GM12878 (cell line): ENCODE results near the gene SHISA3. TPM values are rescaled to one million over a fixed set of nuclear protein-coding genes. Genes with fewer than 3 reads are reported as not detected.

Experiments
- ATAC-seq: fragments of 200-7000 bp; cut with Tn5 transposase; 3 replicates; pipeline ENCODE4 v1.9.1; 2020; ENCODE audit warnings: mild to moderate bottlenecking, moderate library complexity
- BruUV-seq: library from RNA; stranded (reverse); fragments of 400-500 nt; replicated peaks from 2 replicates; lab custom pipeline; 2021; lab: Mats Ljungman, UMichigan
- CTCF ChIA-PET: fragments of 300-600 bp; sonication (Branson Sonifier 250); formaldehyde crosslinking; extraction: SDS; loops from one replicate; lab custom pipeline; 2021; ENCODE audit warnings: inconsistent platforms; lab: Yijun Ruan, JAX
- POLR2A ChIA-PET: fragments of 350-600 bp; formaldehyde crosslinking; extraction: SDS; loops from one replicate; lab custom pipeline; 2021; ENCODE audit warnings: inconsistent platforms; lab: Charles Lee
- RAD21 ChIA-PET: fragments of 300-600 bp; sonication (Branson Sonifier 250); formaldehyde crosslinking; loops from one replicate; lab custom pipeline; 2023; ENCODE audit warnings: antibody characterized with exemption; ENCODE audit not compliant: unreplicated experiment; lab: Charles Lee
- SMC1A ChIA-PET: fragments of 300-600 bp; sonication (Branson Sonifier 250); formaldehyde crosslinking; loops from one replicate; lab custom pipeline; 2023; ENCODE audit not compliant: unreplicated experiment, uncharacterized antibody; lab: Charles Lee
- DNase-seq: peaks from one replicate; pipeline ENCODE4 v3.0.0-alpha.2; 2011; ENCODE audit warnings: low read depth, low spot score
- FAIRE-seq: peaks from 3 replicates; lab custom pipeline; 2011; peaks lifted over from hg19 to GRCh38; lab: Jason Lieb, UNC
- H2AFZ ChIP-seq: 2 replicates; pipeline ENCODE4 v1.6.0; 2011; ENCODE audit warnings: low read depth, low read length, control low read depth; ENCODE audit not compliant: control insufficient read depth
- H3K27ac ChIP-seq: 2 replicates; pipeline ENCODE4 v1.5.1; 2011; ENCODE audit warnings: control low read depth; ENCODE audit not compliant: control insufficient read depth, insufficient read depth
- H3K27me3 ChIP-seq, 2 experiments: replicated peaks in 1 of 2; 2 replicates each; pipeline versions ENCODE4 v1.6.0 to v1.6.1; 2011; ENCODE audit warnings: low read length in 1 of 2; ENCODE audit not compliant: control insufficient read depth in 2 of 2, insufficient read depth in 2 of 2
- H3K36me3 ChIP-seq, 2 experiments: 2 replicates each; pipeline ENCODE4 v1.5.1; 2011; ENCODE audit warnings: low read length in 1 of 2; ENCODE audit not compliant: control insufficient read depth in 2 of 2, insufficient read depth in 2 of 2
- H3K4me1 ChIP-seq: 2 replicates; pipeline ENCODE4 v1.6.1; 2011; ENCODE audit warnings: mild to moderate bottlenecking, low read length, moderate library complexity, mixed read lengths; ENCODE audit not compliant: control insufficient read depth, insufficient read depth
- H3K4me2 ChIP-seq: 2 replicates; pipeline ENCODE4 v1.6.0; 2011; ENCODE audit warnings: control low read depth; ENCODE audit not compliant: control insufficient read depth, insufficient read depth
- H3K4me3 ChIP-seq: fragments of 200-600 bp; sonication (generic); 2 replicates; pipeline ENCODE4 v1.5.1; 2016
- H3K79me2 ChIP-seq: 2 replicates; pipeline ENCODE4 v1.6.0; 2011; ENCODE audit warnings: low read length; ENCODE audit not compliant: control insufficient read depth, insufficient read depth
- H3K9ac ChIP-seq: 2 replicates; pipeline ENCODE4 v1.8.0; 2011; ENCODE audit warnings: low read length, control low read depth, mixed read lengths; ENCODE audit not compliant: control insufficient read depth, insufficient read depth
- H3K9me3 ChIP-seq: replicated peaks from 3 replicates; pipeline ENCODE4 v1.5.1; 2011; ENCODE audit warnings: mild to moderate bottlenecking, low read length; ENCODE audit not compliant: control insufficient read depth, insufficient read depth
- H4K20me1 ChIP-seq: 2 replicates; pipeline ENCODE4 v1.6.0; 2011; ENCODE audit not compliant: control insufficient read depth, insufficient read depth
- NFIC ChIP-seq: IDR thresholded peaks from 2 replicates; pipeline ENCODE4 v1.6.1; 2012; ENCODE audit warnings: low read depth, mild to moderate bottlenecking, inconsistent platforms, low read length, moderate library complexity
- SREBF1 ChIP-seq: IDR thresholded peaks from 2 replicates; pipeline ENCODE4 v1.6.1; 2012; ENCODE audit warnings: mild to moderate bottlenecking, low read length
- ZBTB40 ChIP-seq: fragments of 450-650 bp; IDR thresholded peaks from 2 replicates; pipeline ENCODE4 v1.6.1; 2016; ENCODE audit warnings: mild to moderate bottlenecking, moderate library complexity, borderline replicate concordance
- WGBS: methylation state at CpG from one replicate; pipeline ENCODE4 v1.1.6; 2016; ENCODE audit warnings: low lambda C conversion rate; ENCODE audit not compliant: insufficient replicate concordance, insufficient coverage; ENCODE audit errors: missing lambda C conversion rate; 5-methylcytosine and 5-hydroxymethylcytosine counted together
- in situ Hi-C: fragments of 300-500 bp; cut with MboI; formaldehyde crosslinking; loops from 9 replicates; pipeline ENCODE4 v1.14.3; 2018; ENCODE audit warnings: mixed read lengths
- intact Hi-C: fragments of 100-400 bp; cut with micrococcal nuclease; formaldehyde crosslinking; loops from one replicate; pipeline ENCODE4 v1.14.2; 2022; ENCODE audit not compliant: unreplicated experiment
- polyA plus RNA-seq, 11 experiments: library from polyadenylated mRNA; depleted of rRNA in 4 of 11; unstranded in 6 of 11; stranded (reverse) in 5 of 11; fragments of >200 nt; fragmentation: Nextera tagmentation in 4 of 11; fragmentation: Illumina TruSeq in 1 of 11; extraction: Ambion mirVana in 4 of 11; extraction: Trizol in 1 of 11; gene quantifications; 1 replicate in 1 of 11; 2 replicates in 10 of 11; pipeline versions ENCODE4 v1.2.1 to v1.2.3, GENCODE V29; 2011 to 2016; ENCODE audit warnings: inconsistent platforms in 2 of 11, missing spikeins in 2 of 11, low read depth in 1 of 11
- total RNA-seq, 4 experiments: library from RNA; depleted of rRNA in 3 of 4; stranded (reverse); fragments of >200 nt in 3 of 4; fragmentation: Illumina TruSeq in 1 of 4; extraction: Trizol in 1 of 4; gene quantifications; 2 replicates each; pipeline versions ENCODE4 v1.2.1 to v1.2.3, GENCODE V29; 2013 to 2021

Gene SHISA3
- total and polyA plus RNA-seq, 10 of the 15 experiments (the other 5 are each of a cell fraction or from before 2014, with no cell fraction given), result 0.03 to 7.2 (median 4.4) TPM

GRCh38 chr4:42360256-42360669 is 37.0 kb upstream of the SHISA3 start:
- no peak overlapping the region for H3K9ac ChIP-seq
- H3K27ac ChIP-seq, result no peak overlapping the region
- no peak overlapping the region for H3K4me3 ChIP-seq
- BruUV-seq, result no TSS peak
- no peaks in the 10 kb centered on the region for H3K79me2 ChIP-seq
- intact Hi-C loops (no loop called here), in situ Hi-C loops (no loop called here)
- no peak for ATAC-seq
- H3K4me1 ChIP-seq, result peaks cover 4% of the 10 kb centered on the region
- H3K27me3 ChIP-seq, result no peaks in the 10 kb centered on the region
- CTCF ChIA-PET, result interaction anchor here (0.7 to 1.3 kb wide), 4 partner anchors 11 to 76 kb away, joined by 3 to 4 read pairs (median 4); no protein-coding TSS in a partner anchor
- H3K9me3 ChIP-seq, result no peaks in the 10 kb centered on the region
- DNase-seq, result no peak
- SMC1A ChIA-PET, result interaction anchor here (0.6 to 2.5 kb wide), 4 partner anchors 11 to 36 kb away, joined by 3 to 8 read pairs (median 4); no protein-coding TSS in a partner anchor
- RAD21 ChIA-PET, result interaction anchor here (1.3 to 2.0 kb wide), 2 partner anchors 9 to 11 kb away, joined by 3 to 7 read pairs; no protein-coding TSS in a partner anchor
- no peak overlapping the region for H3K4me2 ChIP-seq
- POLR2A ChIA-PET, result no interaction called here
- H3K36me3 ChIP-seq, result no peaks in the 10 kb centered on the region
- FAIRE-seq, result no peak
- H4K20me1 ChIP-seq, result no peaks in the 10 kb centered on the region
- WGBS, result 58% methylated on average over 2 of the region's 2 CpGs
- TF ChIP-seq NFIC (no peak), ZBTB40 (no peak), SREBF1 (no peak)
- TF ChIP-seq, all 136 proteins: peak for 0
- no peak overlapping the region for H2AFZ ChIP-seq
